ENCODE data around the gene SLX1B. TPM values are rescaled to one million over a fixed set of nuclear protein-coding genes. Genes with fewer than 3 reads are reported as not detected.
"Not testable (repeated sequence)": the region's sequence is repeated elsewhere in the genome, so short reads cannot be mapped to it uniquely, and the experiment has no call there.

Gene SLX1B
- total RNA-seq, 1 donor from 2014 or later, result 28.5 TPM

DNA sequence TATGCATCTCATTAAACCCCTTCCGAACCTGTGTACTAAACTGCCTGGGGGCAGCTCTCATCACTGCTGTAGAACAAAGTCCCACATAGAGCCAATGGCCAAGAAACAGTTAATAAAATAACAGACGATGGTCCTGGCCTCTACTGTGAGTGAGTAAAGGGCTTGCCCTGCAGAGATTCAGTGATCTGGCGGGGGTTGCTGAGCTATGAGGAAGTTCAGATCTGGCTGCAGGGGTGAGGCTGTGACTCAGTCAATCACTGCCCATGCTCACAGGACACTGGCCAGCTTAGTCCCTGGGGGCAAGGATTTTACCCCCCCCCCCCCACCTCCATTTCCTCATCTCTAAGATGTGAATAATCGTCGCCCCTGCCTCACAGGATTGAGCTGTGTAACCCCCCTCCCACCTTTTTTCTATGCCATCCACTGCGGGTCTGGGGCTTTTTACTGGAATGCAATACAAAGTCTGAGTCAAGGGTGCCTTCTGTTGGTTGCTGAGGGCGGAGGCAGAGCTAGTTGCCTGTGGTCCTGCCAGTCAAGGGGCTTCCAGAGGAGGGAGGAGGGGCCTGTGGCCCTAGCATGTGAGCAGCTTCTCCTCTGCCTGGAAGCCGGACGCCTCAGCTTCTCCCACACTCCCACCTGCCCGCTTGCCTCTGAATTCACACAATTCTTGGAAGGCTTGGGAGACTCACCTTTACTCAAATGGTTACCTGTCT, 13.5 kb downstream of the SLX1B start:
- DNase-seq (ENCODE audit: low spot score); H3K4me1 Mint-ChIP-seq (ENCODE audit: unreplicated experiment); H3K9me3 Mint-ChIP-seq (ENCODE audit: unreplicated experiment); H3K4me3 Mint-ChIP-seq (ENCODE audit: unreplicated experiment); H3K36me3 Mint-ChIP-seq (ENCODE audit: low read depth, unreplicated experiment); H3K27ac Mint-ChIP-seq (ENCODE audit: unreplicated experiment); H3K27me3 Mint-ChIP-seq (ENCODE audit: unreplicated experiment): not testable (repeated sequence)

GRCh38 chr16:29469660-29470059, 15.3 kb downstream of the SLX1B start:
- not testable (repeated sequence) for H3K27ac Mint-ChIP-seq (ENCODE audit: unreplicated experiment); H3K9me3 Mint-ChIP-seq (ENCODE audit: unreplicated experiment); H3K4me3 Mint-ChIP-seq (ENCODE audit: unreplicated experiment); H3K36me3 Mint-ChIP-seq (ENCODE audit: low read depth, unreplicated experiment); H3K4me1 Mint-ChIP-seq (ENCODE audit: unreplicated experiment); H3K27me3 Mint-ChIP-seq (ENCODE audit: unreplicated experiment)
- DNase-seq (ENCODE audit: low spot score), result peak; percentile 1

DNA sequence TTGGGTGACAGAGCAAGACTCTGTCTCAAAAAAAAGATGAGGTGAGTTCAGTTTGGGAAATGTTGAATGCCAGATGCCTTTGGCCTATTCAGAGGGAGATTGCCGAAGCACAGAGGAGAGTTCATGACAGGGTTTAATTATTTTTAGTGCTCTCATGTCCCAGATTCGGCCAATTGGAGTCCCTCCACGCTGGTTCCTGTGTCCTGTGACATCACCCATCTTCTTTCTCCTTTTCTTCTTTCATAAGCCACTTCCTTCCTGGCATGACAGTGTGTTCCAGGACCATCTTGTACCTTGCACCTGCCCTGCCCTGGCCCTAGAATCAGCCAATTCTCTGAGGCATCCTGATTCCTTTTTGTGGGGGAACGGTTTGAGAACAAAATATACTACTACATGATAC, 17.7 kb downstream of the SLX1B start:
- H3K27me3 Mint-ChIP-seq (ENCODE audit: unreplicated experiment); H3K27ac Mint-ChIP-seq (ENCODE audit: unreplicated experiment); H3K4me1 Mint-ChIP-seq (ENCODE audit: unreplicated experiment); H3K4me3 Mint-ChIP-seq (ENCODE audit: unreplicated experiment); DNase-seq (ENCODE audit: low spot score); H3K36me3 Mint-ChIP-seq (ENCODE audit: low read depth, unreplicated experiment); H3K9me3 Mint-ChIP-seq (ENCODE audit: unreplicated experiment): not testable (repeated sequence)

GRCh38 chr16:29482276-29482675, 27.9 kb downstream of the SLX1B start:
- H3K27ac Mint-ChIP-seq (ENCODE audit: unreplicated experiment); H3K9me3 Mint-ChIP-seq (ENCODE audit: unreplicated experiment); H3K36me3 Mint-ChIP-seq (ENCODE audit: low read depth, unreplicated experiment); H3K27me3 Mint-ChIP-seq (ENCODE audit: unreplicated experiment); H3K4me1 Mint-ChIP-seq (ENCODE audit: unreplicated experiment); H3K4me3 Mint-ChIP-seq (ENCODE audit: unreplicated experiment): not testable (repeated sequence)
- DNase-seq (ENCODE audit: low spot score), result peak; percentile 1

DNA sequence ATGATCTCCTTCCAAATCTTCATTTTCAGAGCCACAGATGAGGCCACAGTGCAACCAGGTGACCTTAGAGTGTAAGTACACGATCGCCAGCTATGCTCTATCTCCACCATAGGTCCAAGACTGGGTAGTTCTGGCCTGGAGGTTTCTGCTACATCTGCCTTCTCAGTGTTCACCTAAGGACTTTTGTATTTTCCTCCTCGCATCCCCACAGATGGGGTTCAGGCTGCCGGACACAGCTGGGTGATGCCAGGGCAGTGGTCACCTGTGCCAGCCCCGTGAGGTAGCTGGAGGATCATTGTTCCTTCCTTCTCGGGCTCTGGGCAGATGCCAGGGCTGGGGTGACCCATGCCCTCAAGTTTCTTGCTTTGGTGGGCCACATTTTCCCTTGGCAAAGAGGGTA, 52.0 kb downstream of the SLX1B start, which contains the start of gene NPIPB12:
NPIPB12 (minus strand) TSS at position 101 of the 400 bp plus-strand sequence.
- H3K4me3 Mint-ChIP-seq (ENCODE audit: unreplicated experiment); H3K27me3 Mint-ChIP-seq (ENCODE audit: unreplicated experiment); H3K36me3 Mint-ChIP-seq (ENCODE audit: low read depth, unreplicated experiment); H3K9me3 Mint-ChIP-seq (ENCODE audit: unreplicated experiment); H3K4me1 Mint-ChIP-seq (ENCODE audit: unreplicated experiment); H3K27ac Mint-ChIP-seq (ENCODE audit: unreplicated experiment); DNase-seq (ENCODE audit: low spot score): not testable (repeated sequence)

Other genes with a start within 250 kb of the SLX1B start
- gene NPIPB11, start 47.8 kb upstream of the SLX1B start, total RNA-seq (ENCODE audit: unreplicated experiment), result 1.7 TPM
- gene BOLA2, start 182 bp upstream of the SLX1B start, total RNA-seq (ENCODE audit: unreplicated experiment), result 5.5 TPM
- 4.2 TPM for gene SULT1A4, start 5.4 kb downstream of the SLX1B start, total RNA-seq (ENCODE audit: unreplicated experiment)
- gene NPIPB12, start 51.9 kb downstream of the SLX1B start, total RNA-seq (ENCODE audit: unreplicated experiment), result 72.6 TPM
- gene SPN, start 208.7 kb downstream of the SLX1B start, total RNA-seq (ENCODE audit: unreplicated experiment), result 1.5 TPM
- 30.4 TPM for gene QPRT, start 224.6 kb downstream of the SLX1B start, total RNA-seq (ENCODE audit: unreplicated experiment)